Smooth muscle cell (in vitro differentiated cells): Measurements from ENCODE around the gene ICAM2. TPM values are rescaled to one million over a fixed set of nuclear protein-coding genes. Genes with fewer than 3 reads are reported as not detected.
A peak's percentile ranks its signal among the peaks of the same experiment; 100 is the strongest.

Experiments
- DNase-seq: peaks from one replicate; lab custom pipeline; 2025; ENCODE audit not compliant: unreplicated experiment; lab: John Stamatoyannopoulos, UW
- H2AFZ ChIP-seq: fragments of 200-600 bp; sonication (generic); 2 replicates; pipeline ENCODE4 v1.6.0; 2016; ENCODE audit warnings: antibody characterized with exemption, low read depth, mild to moderate bottlenecking
- H3F3A ChIP-seq: fragments of 200-600 bp; sonication (generic); 2 replicates; pipeline ENCODE4 v1.6.0; 2017; ENCODE audit warnings: antibody characterized with exemption, low read depth
- H3K27ac ChIP-seq: fragments of 200-600 bp; sonication (generic); 2 replicates; pipeline ENCODE4 v1.5.1; 2016; ENCODE audit warnings: low read depth, mild to moderate bottlenecking
- H3K27me3 ChIP-seq: fragments of 200-600 bp; sonication (generic); 2 replicates; pipeline ENCODE4 v1.6.1; 2016; ENCODE audit warnings: low read depth, mild to moderate bottlenecking
- H3K36me3 ChIP-seq: fragments of 200-600 bp; sonication (generic); 2 replicates; pipeline ENCODE4 v1.5.1; 2016; ENCODE audit warnings: low read depth
- H3K4me1 ChIP-seq: fragments of 200-600 bp; sonication (generic); 2 replicates; pipeline ENCODE4 v1.5.1; 2016; ENCODE audit warnings: low read depth
- H3K4me2 ChIP-seq: fragments of 200-600 bp; sonication (generic); 2 replicates; pipeline ENCODE4 v1.6.0; 2016; ENCODE audit warnings: mild to moderate bottlenecking
- H3K4me3 ChIP-seq: fragments of 200-600 bp; sonication (generic); 2 replicates; pipeline ENCODE4 v1.5.1; 2016; ENCODE audit warnings: mild to moderate bottlenecking
- H3K79me2 ChIP-seq: fragments of 200-600 bp; sonication (generic); 2 replicates; pipeline ENCODE4 v1.6.0; 2016; ENCODE audit warnings: low read depth, mild to moderate bottlenecking
- H3K9ac ChIP-seq: fragments of 200-600 bp; sonication (generic); 2 replicates; pipeline ENCODE4 v1.6.0; 2016; ENCODE audit warnings: low read depth
- H3K9me3 ChIP-seq: fragments of 200-600 bp; sonication (generic); replicated peaks from 2 replicates; pipeline ENCODE4 v1.5.1; 2016; ENCODE audit warnings: low read depth
- H4K20me1 ChIP-seq: fragments of 200-600 bp; sonication (generic); 2 replicates; pipeline ENCODE4 v1.6.0; 2016; ENCODE audit warnings: low read depth
- CTCF ChIP-seq: fragments of 200-600 bp; sonication (generic); IDR thresholded peaks from 2 replicates; pipeline ENCODE4 v1.5.1; 2017; ENCODE audit warnings: borderline replicate concordance, mild to moderate bottlenecking, antibody characterized with exemption; ENCODE audit not compliant: insufficient read depth, poor library complexity, severe bottlenecking
- WGBS: methylation state at CpG from one replicate; pipeline ENCODE4 v1.1.7; 2016; ENCODE audit warnings: low lambda C conversion rate; 5-methylcytosine and 5-hydroxymethylcytosine counted together
- polyA plus RNA-seq: library from polyadenylated mRNA; unstranded; fragments of >200 nt; fragmentation: Nextera tagmentation; extraction: Ambion mirVana; gene quantifications from 2 replicates; pipeline ENCODE4 v1.2.1, GENCODE V29; 2016
- total RNA-seq: library from RNA; depleted of rRNA; stranded (reverse); fragments of >200 nt; gene quantifications from 2 replicates; pipeline ENCODE4 v1.2.3, GENCODE V29; 2014

The ICAM2 gene
- total and polyA plus RNA-seq, 2 experiments from 2014 or later: 1.0 TPM; not detected in 1

DNA sequence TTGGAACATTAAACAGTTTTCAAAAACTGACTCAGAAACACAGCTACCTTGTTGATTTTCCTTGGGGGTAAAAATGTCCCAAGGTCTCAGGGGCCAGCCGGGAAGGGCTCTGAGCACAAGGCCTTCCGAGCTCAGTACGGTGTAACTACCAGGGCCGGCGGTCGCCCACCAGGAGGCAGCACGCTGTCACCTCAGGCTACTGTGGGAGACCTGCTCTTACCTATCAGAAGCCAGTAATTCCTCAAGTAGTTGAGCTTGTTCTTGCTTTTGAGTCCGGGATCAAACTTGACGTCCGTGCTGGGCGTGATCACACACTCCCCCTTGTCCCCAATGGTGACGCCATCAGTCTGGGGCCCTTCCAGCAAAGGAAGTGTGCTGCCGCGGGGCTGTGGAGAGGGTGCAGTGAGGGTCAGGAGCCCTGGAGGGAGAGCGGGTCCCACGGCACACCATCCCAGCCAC, 43.4 kb upstream of the ICAM2 start:
- Histone ChIP-seq H3K4me2 (no peak overlapping the region), H3K4me1 (no peaks in the 10 kb centered on the region), H3K9ac (no peak overlapping the region), H3K4me3 (no peak overlapping the region), H3K9me3 (no peaks in the 10 kb centered on the region), H3K27me3 (no peaks in the 10 kb centered on the region), H3K36me3 (peaks cover 9% of the 10 kb centered on the region), H4K20me1 (no peaks in the 10 kb centered on the region), H2AFZ (no peak overlapping the region), H3F3A (no peaks in the 10 kb centered on the region), H3K79me2 (no peaks in the 10 kb centered on the region), H3K27ac (no peak overlapping the region)
- WGBS: 48% methylated on average over 16 of the region's 16 CpGs
- TF ChIP-seq CTCF: peak; percentile 51
- DNase-seq: no peak

DNA sequence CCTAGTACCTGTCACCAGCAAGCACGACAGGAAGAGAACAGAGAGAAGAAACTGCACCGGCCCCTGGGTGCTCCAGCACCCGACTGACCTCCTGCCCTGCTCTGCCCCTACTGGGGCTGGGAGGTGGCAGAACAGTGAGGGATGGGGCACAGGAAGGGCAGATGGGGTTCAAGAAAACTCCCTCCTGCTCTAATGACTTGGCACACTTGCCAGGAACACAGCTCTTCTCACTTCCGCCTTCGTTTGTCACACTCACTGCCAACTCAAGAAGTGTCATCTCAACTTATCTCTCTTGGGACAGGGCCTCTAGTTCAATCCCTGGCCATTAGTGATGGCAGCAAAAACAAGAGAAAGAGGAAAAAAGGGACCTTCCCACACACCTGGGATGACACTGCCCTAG, 42.7 kb upstream of the ICAM2 start:
- TF ChIP-seq CTCF: no peak
- H3K27ac ChIP-seq: no peak overlapping the region
- WGBS: 95% methylated on average over 5 of the region's 5 CpGs
- no peaks in the 10 kb centered on the region for H3K27me3 ChIP-seq
- peaks cover 2% of the 10 kb centered on the region for H3K36me3 ChIP-seq
- H3K9me3 ChIP-seq: no peaks in the 10 kb centered on the region
- H3F3A ChIP-seq: no peaks in the 10 kb centered on the region
- no peak overlapping the region for H2AFZ ChIP-seq
- no peak overlapping the region for H3K4me2 ChIP-seq
- no peaks in the 10 kb centered on the region for H3K79me2 ChIP-seq
- H3K4me1 ChIP-seq: no peaks in the 10 kb centered on the region
- DNase-seq: no peak
- H3K4me3 ChIP-seq: no peak overlapping the region
- H4K20me1 ChIP-seq: no peaks in the 10 kb centered on the region
- H3K9ac ChIP-seq: no peak overlapping the region

- H3K79me2 ChIP-seq: no peaks in the 10 kb centered on the region
Measured at GRCh38 chr17:64061178-64061898, 40.9 kb upstream of the ICAM2 start.

More at GRCh38 chr17:64061178-64061898, 40.9 kb upstream of the ICAM2 start:
- Histone ChIP-seq H3F3A (no peaks in the 10 kb centered on the region), H4K20me1 (no peaks in the 10 kb centered on the region), H3K27ac (no peak overlapping the region), H2AFZ (no peak overlapping the region), H3K4me1 (no peaks in the 10 kb centered on the region), H3K9ac (no peak overlapping the region), H3K4me2 (no peak overlapping the region), H3K27me3 (no peaks in the 10 kb centered on the region), H3K4me3 (no peak overlapping the region), H3K9me3 (no peaks in the 10 kb centered on the region), H3K36me3 (no peaks in the 10 kb centered on the region)
- no peak for DNase-seq
- WGBS: 95% methylated on average over 5 of the region's 5 CpGs
- no peak for TF ChIP-seq CTCF
